Natural killer cell (primary cell): ENCODE data around the gene GTF2F1. TPM values are rescaled to one million over a fixed set of nuclear protein-coding genes. Genes with fewer than 3 reads are reported as not detected.
"Not testable (repeated sequence)": the region's sequence is repeated elsewhere in the genome, so short reads cannot be mapped to it uniquely, and the experiment has no call there.

Experiments used
- ATAC-seq, 3 donors: fragments of 150-1000 bp in 2 of 3; fragments of 200-7000 bp in 1 of 3; cut with Tn5 transposase; 1 replicate in 1 of 3; 2 replicates in 2 of 3; pipeline ENCODE4 v1.10.0; 2021; ENCODE audit warnings: mild to moderate bottlenecking in 2 of 3, moderate library complexity in 2 of 3
- DNase-seq, 2 donors: peaks; one replicate each; pipeline versions ENCODE4 v3.0.0 to v3.0.0-alpha.2; 2013 to 2021; ENCODE audit warnings: mixed read lengths in 1 of 2
- H3K27ac ChIP-seq: one replicate; pipeline ENCODE4 v1.5.1; 2013; ENCODE audit warnings: mild to moderate bottlenecking, low read length
- H3K27me3 ChIP-seq: one replicate; pipeline ENCODE4 v1.6.1; 2013; ENCODE audit warnings: low read length; ENCODE audit not compliant: control insufficient read depth, insufficient read depth
- H3K36me3 ChIP-seq: one replicate; pipeline ENCODE4 v1.6.1; 2013; ENCODE audit warnings: low read length; ENCODE audit not compliant: control insufficient read depth, insufficient read depth
- H3K4me1 ChIP-seq: one replicate; pipeline ENCODE4 v1.6.1; 2013; ENCODE audit warnings: low read length; ENCODE audit not compliant: control insufficient read depth, insufficient read depth
- H3K4me3 ChIP-seq: one replicate; pipeline ENCODE4 v1.5.1; 2013; ENCODE audit warnings: low read length
- H3K9me3 ChIP-seq: one replicate; pipeline ENCODE4 v1.6.1; 2013; ENCODE audit warnings: low read length; ENCODE audit not compliant: control insufficient read depth, insufficient read depth
- H3K27ac Mint-ChIP-seq, 2 donors: one replicate each; pipeline ENCODE4 v1.8.0; 2022; ENCODE audit warnings: mild to moderate bottlenecking in 2 of 2, mixed read lengths in 2 of 2, moderate library complexity in 1 of 2
- H3K27me3 Mint-ChIP-seq, 2 donors: one replicate each; pipeline ENCODE4 v1.8.0; 2022; ENCODE audit warnings: low read depth in 2 of 2, mixed read lengths in 2 of 2
- H3K36me3 Mint-ChIP-seq: one replicate; pipeline ENCODE4 v1.8.0; 2022; ENCODE audit warnings: mixed read lengths
- H3K4me1 Mint-ChIP-seq, 2 donors: one replicate each; pipeline ENCODE4 v1.8.0; 2022; ENCODE audit warnings: mixed read lengths in 2 of 2
- H3K4me3 Mint-ChIP-seq: one replicate; pipeline ENCODE4 v1.8.0; 2022; ENCODE audit warnings: mild to moderate bottlenecking, moderate library complexity, mixed read lengths
- H3K9me3 Mint-ChIP-seq, 2 donors: one replicate each; pipeline ENCODE4 v1.8.0; 2022; ENCODE audit warnings: mixed read lengths in 2 of 2
- WGBS: methylation state at CpG from one replicate; pipeline ENCODE4 v1.1.7; 2013; ENCODE audit warnings: missing lambda C conversion rate; ENCODE audit not compliant: insufficient coverage; 5-methylcytosine and 5-hydroxymethylcytosine counted together
- intact Hi-C: fragments of 100-400 bp; cut with micrococcal nuclease; formaldehyde crosslinking; loops from one replicate; pipeline ENCODE4 v1.14.2; 2022
- total RNA-seq, 4 donors: library from RNA; stranded (reverse); fragments of 120-200 nt in 1 of 4; gene quantifications; one replicate each; pipeline versions ENCODE4 v1.2.3 to v1.2.4, GENCODE V29; 2013 to 2022
- TF ChIP-seq, protein P1 (sequence below): fragments of 200-600 bp; IDR thresholded peaks from one replicate; pipeline ENCODE4 v1.8.0; 2022; ENCODE audit warnings: antibody characterized with exemption

The GTF2F1 gene
- total RNA-seq, 3 donors from 2014 or later (not counting 1 experiment from before 2014, with no cell fraction given) = 56.6 to 63.9 (median 63.9) TPM

GRCh38 chr19:6359568-6360341 is 33.2 kb downstream of the GTF2F1 start:
- peak overlapping the region; percentile 4 for H3K4me3 Mint-ChIP-seq
- TF ChIP-seq, protein P1, sequence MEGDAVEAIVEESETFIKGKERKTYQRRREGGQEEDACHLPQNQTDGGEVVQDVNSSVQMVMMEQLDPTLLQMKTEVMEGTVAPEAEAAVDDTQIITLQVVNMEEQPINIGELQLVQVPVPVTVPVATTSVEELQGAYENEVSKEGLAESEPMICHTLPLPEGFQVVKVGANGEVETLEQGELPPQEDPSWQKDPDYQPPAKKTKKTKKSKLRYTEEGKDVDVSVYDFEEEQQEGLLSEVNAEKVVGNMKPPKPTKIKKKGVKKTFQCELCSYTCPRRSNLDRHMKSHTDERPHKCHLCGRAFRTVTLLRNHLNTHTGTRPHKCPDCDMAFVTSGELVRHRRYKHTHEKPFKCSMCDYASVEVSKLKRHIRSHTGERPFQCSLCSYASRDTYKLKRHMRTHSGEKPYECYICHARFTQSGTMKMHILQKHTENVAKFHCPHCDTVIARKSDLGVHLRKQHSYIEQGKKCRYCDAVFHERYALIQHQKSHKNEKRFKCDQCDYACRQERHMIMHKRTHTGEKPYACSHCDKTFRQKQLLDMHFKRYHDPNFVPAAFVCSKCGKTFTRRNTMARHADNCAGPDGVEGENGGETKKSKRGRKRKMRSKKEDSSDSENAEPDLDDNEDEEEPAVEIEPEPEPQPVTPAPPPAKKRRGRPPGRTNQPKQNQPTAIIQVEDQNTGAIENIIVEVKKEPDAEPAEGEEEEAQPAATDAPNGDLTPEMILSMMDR = no peak
- peaks cover 4 to 12% of the 10 kb centered on the region in 2 donors for H3K4me1 Mint-ChIP-seq
- no peak for ATAC-seq
- Histone ChIP-seq H3K36me3 (peaks cover 5% of the 10 kb centered on the region), H3K9me3 (no peaks in the 10 kb centered on the region), H3K27ac (no peak overlapping the region), H3K4me1 (peaks cover 26% of the 10 kb centered on the region), H3K4me3 (no peak overlapping the region), H3K27me3 (no peaks in the 10 kb centered on the region)
- peak overlapping the region in 1 of 2 donors; percentile 16 for H3K27ac Mint-ChIP-seq
- H3K9me3 Mint-ChIP-seq = no peaks in the 10 kb centered on the region
- 96% methylated on average over 5 of the region's 5 CpGs for WGBS
- no peak for DNase-seq
- H3K36me3 Mint-ChIP-seq = no peaks in the 10 kb centered on the region
- intact Hi-C loops = loop anchor here (2.0 kb wide), 1 partner anchor 65 kb away; the partner anchor contains the start of gene KHSRP
- H3K27me3 Mint-ChIP-seq = peaks cover 0 to 3% of the 10 kb centered on the region in 2 donors

GRCh38 chr19:6358003-6358402 is 35.0 kb downstream of the GTF2F1 start:
- Histone ChIP-seq H3K9me3 (no peaks in the 10 kb centered on the region), H3K4me1 (peaks cover 20% of the 10 kb centered on the region), H3K27me3 (no peaks in the 10 kb centered on the region), H3K27ac (no peak overlapping the region), H3K4me3 (no peak overlapping the region), H3K36me3 (no peaks in the 10 kb centered on the region)
- Mint-ChIP-seq H3K27ac (no peak overlapping the region), H3K36me3 (no peaks in the 10 kb centered on the region), H3K27me3 (peaks cover 0 to 3% of the 10 kb centered on the region in 2 donors), H3K4me3 (no peak overlapping the region), H3K4me1 (peaks cover 4 to 12% of the 10 kb centered on the region in 2 donors), H3K9me3 (no peaks in the 10 kb centered on the region)
- 94% methylated on average over 9 of the region's 9 CpGs for WGBS
- intact Hi-C loops = no loop called here
- ATAC-seq = no peak
- TF ChIP-seq, protein P1 = no peak
- no peak for DNase-seq

DNA sequence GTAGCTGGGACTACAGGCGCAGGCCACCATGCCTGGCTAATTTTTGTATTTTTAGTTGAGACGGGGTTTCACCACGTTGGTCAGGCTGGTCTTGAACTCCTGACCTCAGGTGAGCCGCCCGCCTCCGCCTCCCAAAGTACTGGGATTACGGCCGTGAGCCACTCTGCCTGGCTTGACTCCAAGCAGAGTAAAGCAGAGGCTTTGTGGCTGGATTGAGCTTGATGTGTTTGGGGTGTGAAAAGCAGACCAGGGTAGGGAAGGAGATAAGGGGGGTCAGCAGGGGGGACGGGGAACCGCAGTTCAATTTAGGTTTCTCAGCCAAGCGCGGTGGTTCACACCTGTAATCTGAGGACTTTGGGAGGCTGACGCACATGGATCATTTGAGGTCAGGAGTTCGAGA is 35.8 kb downstream of the GTF2F1 start:
- H3K27ac ChIP-seq = no peak overlapping the region
- no peaks in the 10 kb centered on the region for H3K27me3 ChIP-seq
- TF ChIP-seq, protein P1 = no peak
- Mint-ChIP-seq H3K4me3 (no peak overlapping the region), H3K9me3 (no peaks in the 10 kb centered on the region), H3K27me3 (peaks cover 0 to 3% of the 10 kb centered on the region in 2 donors), H3K4me1 (peaks cover 4 to 7% of the 10 kb centered on the region in 2 donors), H3K36me3 (no peaks in the 10 kb centered on the region), H3K27ac (no peak overlapping the region)
- H3K9me3 ChIP-seq = no peaks in the 10 kb centered on the region
- peaks cover 12% of the 10 kb centered on the region for H3K4me1 ChIP-seq
- no peaks in the 10 kb centered on the region for H3K36me3 ChIP-seq
- intact Hi-C loops = no loop called here
- ATAC-seq (no peak), DNase-seq (no peak)
- H3K4me3 ChIP-seq = no peak overlapping the region
- WGBS = 90% methylated on average over 14 of the region's 14 CpGs

GRCh38 chr19:6355321-6356040 is 37.5 kb downstream of the GTF2F1 start:
- DNase-seq, H3K4me3 ChIP-seq, H3K27ac ChIP-seq, H3K9me3 Mint-ChIP-seq, intact Hi-C loops, ATAC-seq, H3K36me3 ChIP-seq, H3K9me3 ChIP-seq, H3K27me3 ChIP-seq, H3K4me1 Mint-ChIP-seq, H3K27me3 Mint-ChIP-seq, H3K4me1 ChIP-seq, H3K4me3 Mint-ChIP-seq, H3K27ac Mint-ChIP-seq, H3K36me3 Mint-ChIP-seq: not testable (repeated sequence)
- WGBS = 97% methylated on average over 24 of the region's 46 CpGs
